SK-N-SH (cell line): Measurements from ENCODE around the gene CDC25B. TPM values are rescaled to one million over a fixed set of nuclear protein-coding genes. Genes with fewer than 3 reads are reported as not detected.

Experiments
- CTCF ChIA-PET: fragments of 300-600, 350-600 bp; formaldehyde crosslinking; extraction: SDS; loops from one replicate; lab custom pipeline; 2021; lab: Yijun Ruan, JAX
- POLR2A ChIA-PET: fragments of 350-600 bp; sonication (Branson Sonifier 250); formaldehyde crosslinking; extraction: SDS; loops from one replicate; lab custom pipeline; 2020; ENCODE audit warnings: antibody characterized with exemption, inconsistent platforms; lab: Yijun Ruan, JAX
- DNase-seq: peaks from one replicate; pipeline ENCODE4 v3.0.0; 2012
- H2AFZ ChIP-seq: fragments of 200-600 bp; sonication (generic); 2 replicates; pipeline ENCODE4 v1.8.1; 2016; ENCODE audit warnings: antibody characterized with exemption, mild to moderate bottlenecking, low read depth
- H3F3A ChIP-seq: fragments of 200-600 bp; sonication (generic); replicated peaks from 2 replicates; pipeline ENCODE3; 2016; ENCODE audit warnings: antibody characterized with exemption, mild to moderate bottlenecking; ENCODE audit not compliant: insufficient read depth
- H3K27ac ChIP-seq, 2 experiments: fragments of 200-500 bp in 1 of 2; fragments of 200-600 bp in 1 of 2; sonication (Bioruptor generic) in 1 of 2; sonication (generic), shearing (Covaris generic) in 1 of 2; 2 replicates each; pipeline versions ENCODE4 v1.5.1 to v1.6.1; 2014 to 2016; ENCODE audit warnings: low read depth in 2 of 2, inconsistent platforms in 1 of 2, low read length in 1 of 2, mild to moderate bottlenecking in 1 of 2, mixed read lengths in 1 of 2
- H3K27me3 ChIP-seq: fragments of 200-600 bp; sonication (generic), shearing (Covaris generic); 2 replicates; pipeline ENCODE4 v1.6.1; 2016; ENCODE audit warnings: mixed run types; ENCODE audit not compliant: insufficient read depth
- H3K36me3 ChIP-seq, 2 experiments: fragments of 200-500 bp in 1 of 2; fragments of 200-600 bp in 1 of 2; sonication (Bioruptor generic) in 1 of 2; sonication (generic) in 1 of 2; replicated peaks in 1 of 2; 2 replicates each; pipeline versions ENCODE3 to v1.5.1; 2014 to 2016; ENCODE audit warnings: low read length in 1 of 2, mild to moderate bottlenecking in 1 of 2; ENCODE audit not compliant: insufficient read depth in 2 of 2, control insufficient read depth in 1 of 2
- H3K4me1 ChIP-seq, 2 experiments: fragments of 200-500 bp in 1 of 2; fragments of 200-600 bp in 1 of 2; sonication (Bioruptor generic) in 1 of 2; sonication (generic), shearing (Covaris generic) in 1 of 2; 2 replicates each; pipeline versions ENCODE4 v1.5.1 to v1.6.1; 2014 to 2016; ENCODE audit warnings: low read depth in 1 of 2, low read length in 1 of 2, mixed run types in 1 of 2; ENCODE audit not compliant: insufficient read depth in 2 of 2, control insufficient read depth in 1 of 2
- H3K4me2 ChIP-seq: fragments of 200-600 bp; sonication (generic), shearing (Covaris generic); 2 replicates; pipeline ENCODE4 v1.6.1; 2017; ENCODE audit warnings: mixed run types
- H3K4me3 ChIP-seq, 2 experiments: fragments of 200-500 bp in 1 of 2; fragments of 200-600 bp in 1 of 2; sonication (Bioruptor generic) in 1 of 2; sonication (generic), shearing (Covaris generic) in 1 of 2; 2 replicates each; pipeline versions ENCODE4 v1.5.1 to v1.8.1; 2014 to 2016; ENCODE audit warnings: low read depth in 2 of 2, inconsistent platforms in 1 of 2, low read length in 1 of 2, mild to moderate bottlenecking in 1 of 2, mixed read lengths in 1 of 2, moderate library complexity in 1 of 2
- H3K79me2 ChIP-seq: fragments of 200-600 bp; sonication (generic); 2 replicates; pipeline ENCODE4 v1.8.1; 2017; ENCODE audit warnings: mild to moderate bottlenecking; ENCODE audit not compliant: insufficient read depth
- H3K9ac ChIP-seq: fragments of 200-600 bp; sonication (generic); 2 replicates; pipeline ENCODE4 v1.6.1; 2017; ENCODE audit warnings: mixed run types
- H3K9me2 ChIP-seq: fragments of 200-600 bp; sonication (generic); 2 replicates; pipeline ENCODE4 v1.6.1; 2017; ENCODE audit warnings: mixed run types
- H3K9me3 ChIP-seq: fragments of 200-600 bp; sonication (generic); 2 replicates; pipeline ENCODE4 v1.6.1; 2017; ENCODE audit warnings: mixed run types, mild to moderate bottlenecking, moderate library complexity
- H4K20me1 ChIP-seq: fragments of 200-600 bp; sonication (generic); 2 replicates; pipeline ENCODE4 v1.6.1; 2017; ENCODE audit warnings: mild to moderate bottlenecking, mixed run types; ENCODE audit not compliant: insufficient read depth
- CTCF ChIP-seq: fragments of 200-600 bp; sonication (generic); IDR thresholded peaks from 2 replicates; pipeline ENCODE4 v1.6.1; 2017; ENCODE audit warnings: antibody characterized with exemption, mild to moderate bottlenecking, moderate library complexity
- EP300 ChIP-seq, 2 experiments: IDR thresholded peaks; 2 replicates each; pipeline versions ENCODE4 v1.4.0 to v1.6.1; 2012; ENCODE audit warnings: borderline replicate concordance in 1 of 2, low read depth in 1 of 2, low read length in 1 of 2
- EZH2phosphoT487 ChIP-seq: fragments of 200-600 bp; sonication (generic); IDR thresholded peaks from 2 replicates; pipeline ENCODE4 v1.6.1; 2017; ENCODE audit warnings: low read depth, mixed run types, mild to moderate bottlenecking, antibody characterized with exemption, moderate library complexity, borderline replicate concordance
- FOXM1 ChIP-seq: IDR thresholded peaks from 2 replicates; pipeline ENCODE4 v1.4.0; 2012; ENCODE audit warnings: low read depth, mild to moderate bottlenecking
- GATA2 ChIP-seq: sonication (generic); formaldehyde crosslinking; IDR thresholded peaks from 2 replicates; pipeline ENCODE4 v1.5.0; 2020; ENCODE audit warnings: mild to moderate bottlenecking, missing genetic modification reagents
- JUND ChIP-seq: IDR thresholded peaks from 2 replicates; pipeline ENCODE4 v1.4.0; 2012
- MAX ChIP-seq: IDR thresholded peaks from 2 replicates; pipeline ENCODE4 v1.4.0; 2012; ENCODE audit warnings: low read depth
- MXI1 ChIP-seq: IDR thresholded peaks from 2 replicates; pipeline ENCODE4 v1.6.1; 2012; ENCODE audit warnings: mild to moderate bottlenecking, low read depth, low read length, improper control_type of control experiment
- NRF1 ChIP-seq: IDR thresholded peaks from 2 replicates; pipeline ENCODE4 v1.6.1; 2012; ENCODE audit warnings: low read depth, mild to moderate bottlenecking, low read length
- RAD21 ChIP-seq: IDR thresholded peaks from 2 replicates; pipeline ENCODE4 v1.6.1; 2012; ENCODE audit warnings: mild to moderate bottlenecking, low read length
- RCOR1 ChIP-seq: fragments of 150-350 bp; IDR thresholded peaks from 2 replicates; pipeline ENCODE4 v1.6.1; 2017; ENCODE audit warnings: antibody characterized with exemption, low read length
- REST ChIP-seq: IDR thresholded peaks from 2 replicates; pipeline ENCODE4 v1.6.1; 2012; ENCODE audit warnings: mild to moderate bottlenecking, low read depth, low read length, moderate library complexity
- RFX5 ChIP-seq: IDR thresholded peaks from 2 replicates; pipeline ENCODE4 v1.6.1; 2012; ENCODE audit warnings: mild to moderate bottlenecking, improper control_type of control experiment, low read length
- SIN3A ChIP-seq: IDR thresholded peaks from 2 replicates; pipeline ENCODE4 v1.6.1; 2012; ENCODE audit warnings: low read depth, mild to moderate bottlenecking, low read length, moderate library complexity, borderline replicate concordance
- TEAD4 ChIP-seq: IDR thresholded peaks from 2 replicates; pipeline ENCODE4 v1.4.0; 2012; ENCODE audit warnings: mild to moderate bottlenecking, borderline replicate concordance; ENCODE audit not compliant: insufficient read depth
- USF2 ChIP-seq: fragments of 150-350 bp; IDR thresholded peaks from 2 replicates; pipeline ENCODE4 v1.6.1; 2017; ENCODE audit warnings: antibody characterized with exemption, low read length, low read depth, borderline replicate concordance
- WGBS: methylation state at CpG from one replicate; pipeline ENCODE4 v1.1.6; 2017; ENCODE audit warnings: low lambda C conversion rate; 5-methylcytosine and 5-hydroxymethylcytosine counted together
- polyA plus RNA-seq, 3 experiments: library from polyadenylated mRNA; depleted of rRNA; stranded (reverse); fragments of >200 nt; gene quantifications; 2 replicates each; pipeline ENCODE4 v1.2.3, GENCODE V29; 2012

The CDC25B gene
- polyA plus RNA-seq, 1 of the 3 experiments (the other 2 are of a cell fraction) = 56.5 TPM

- TF ChIP-seq GATA2 = no peak
These were observed 44.8 kb upstream of the CDC25B start (continued) for GRCh38 chr20:3751305-3751674.

- H2AFZ ChIP-seq = no peak overlapping the region
- POLR2A ChIA-PET = interaction anchor here (3.6 kb wide), 1 partner anchor 16 kb away, joined by 13 read pairs; the partner anchor contains the start of gene ADISSP
- H3K4me1 ChIP-seq = peaks cover 0 to 6% of the 10 kb centered on the region in 2 experiments; a peak in 1 of 4 replicates
- H3K79me2 ChIP-seq = no peaks in the 10 kb centered on the region
- H3K9me3 ChIP-seq = no peaks in the 10 kb centered on the region
- no peak overlapping the region for H3K4me2 ChIP-seq
- CTCF ChIA-PET = interaction anchor here (0.7 to 9.8 kb wide), 13 partner anchors 11 to 103 kb away, joined by 3 to 151 read pairs (median 8); partner anchors contain the start of genes ADISSP, AP5S1, GFRA4 and SPEF1
- no peaks in the 10 kb centered on the region for H3K27me3 ChIP-seq
- no peak overlapping the region for H3K9ac ChIP-seq
- no peaks in the 10 kb centered on the region for H3F3A ChIP-seq
- DNase-seq = peak; percentile 56
- no peak overlapping the region for H3K4me3 ChIP-seq
- no peak overlapping the region for H3K27ac ChIP-seq
- peaks cover 4 to 10% of the 10 kb centered on the region in 2 experiments for H3K36me3 ChIP-seq
- TF ChIP-seq MAX (no peak), SIN3A (no peak), RAD21 (no peak), FOXM1 (no peak), EZH2phosphoT487 (no peak), RFX5 (no peak), REST (no peak)
- H3K9me2 ChIP-seq = no peaks in the 10 kb centered on the region
- no peaks in the 10 kb centered on the region for H4K20me1 ChIP-seq
- 90% methylated on average over 81 of the region's 95 CpGs for WGBS
These were observed 44.3 kb upstream of the CDC25B start for GRCh38 chr20:3751675-3752385.

- DNase-seq = no peak
- Histone ChIP-seq H3K4me1 (peaks cover 0 to 6% of the 10 kb centered on the region in 2 experiments; a peak in 1 of 4 replicates), H3K9me2 (no peaks in the 10 kb centered on the region), H3K9me3 (no peaks in the 10 kb centered on the region), H3K4me2 (no peak overlapping the region), H3F3A (no peaks in the 10 kb centered on the region), H3K79me2 (no peaks in the 10 kb centered on the region), H3K9ac (no peak overlapping the region), H4K20me1 (no peaks in the 10 kb centered on the region), H3K27ac (no peak overlapping the region), H3K4me3 (no peak overlapping the region), H2AFZ (no peak overlapping the region), H3K27me3 (no peaks in the 10 kb centered on the region), H3K36me3 (peaks cover 4 to 10% of the 10 kb centered on the region in 2 experiments)
- 95% methylated on average over 13 of the region's 13 CpGs for WGBS
- ChIA-PET POLR2A (interaction anchor here (1.0 to 2.0 kb wide), 2 partner anchors 16 to 68 kb away, joined by 3 to 7 read pairs; partner anchors contain the start of genes ADISSP and AP5S1), CTCF (interaction anchor here (0.6 to 9.8 kb wide), 18 partner anchors 11 to 189 kb away, joined by 3 to 151 read pairs (median 4); partner anchors contain the start of genes ADISSP, CENPB and SPEF1)
- TF ChIP-seq EP300 (IDR thresholded peaks at IDR 0.05; ENCODE audit: borderline replicate concordance in 1 of 2, low read depth in 1 of 2, low read length in 1 of 2) = no peak
- no peak for TF ChIP-seq CTCF
- no peak for TF ChIP-seq JUND
- TF ChIP-seq USF2 = no peak
- no peak for TF ChIP-seq RCOR1
- TF ChIP-seq MXI1 = no peak
- TF ChIP-seq RFX5 = no peak
- TF ChIP-seq FOXM1 = no peak
- TF ChIP-seq NRF1 = no peak
- TF ChIP-seq TEAD4 = no peak
These were observed 43.7 kb upstream of the CDC25B start for GRCh38 chr20:3752386-3752759.
